Progenitor cell of endocrine pancreas (in vitro differentiated cells): ENCODE measurements around the gene CAPN3. TPM values are rescaled to one million over a fixed set of nuclear protein-coding genes. Genes with fewer than 3 reads are reported as not detected.

Source experiments
- DNase-seq: peaks from one replicate; pipeline ENCODE4 v3.0.0; 2021; ENCODE audit warnings: low spot score; ENCODE audit not compliant: unreplicated experiment
- H3K27ac Mint-ChIP-seq: 2 replicates; pipeline ENCODE4 v1.8.0; 2021; ENCODE audit warnings: mild to moderate bottlenecking, moderate library complexity, mixed read lengths
- H3K27me3 Mint-ChIP-seq: 2 replicates; pipeline ENCODE4 v1.8.0; 2021; ENCODE audit warnings: mixed read lengths
- H3K36me3 Mint-ChIP-seq: 2 replicates; pipeline ENCODE4 v1.8.0; 2022; ENCODE audit warnings: mixed read lengths; ENCODE audit not compliant: insufficient read depth
- H3K4me1 Mint-ChIP-seq: 2 replicates; pipeline ENCODE4 v1.8.0; 2021; ENCODE audit warnings: low read depth, mixed read lengths
- H3K4me3 Mint-ChIP-seq: 2 replicates; pipeline ENCODE4 v1.8.0; 2021; ENCODE audit warnings: low read depth, mild to moderate bottlenecking, moderate library complexity, mixed read lengths
- H3K9me3 Mint-ChIP-seq: 2 replicates; pipeline ENCODE4 v1.8.0; 2021; ENCODE audit warnings: low read depth, mixed read lengths
- CTCF ChIP-seq: fragments of 200-600 bp; sonication (generic); IDR thresholded peaks from one replicate; pipeline ENCODE4 v1.5.0; 2021; ENCODE audit warnings: antibody characterized with exemption, mild to moderate bottlenecking; ENCODE audit not compliant: unreplicated experiment
- total RNA-seq: library from RNA; stranded (reverse); gene quantifications from 2 replicates; pipeline ENCODE4 v1.2.1, GENCODE V29; 2021

The CAPN3 gene
- total RNA-seq, 1 donor from 2014 or later: 3.7 TPM

GRCh38 chr15:42419369-42419768 is 60.1 kb downstream of the CAPN3 start:
- Mint-ChIP-seq H3K27ac (no peak overlapping the region), H3K27me3 (no peaks in the 10 kb centered on the region), H3K4me1 (no peaks in the 10 kb centered on the region), H3K4me3 (no peak overlapping the region), H3K36me3 (peaks cover 27% of the 10 kb centered on the region), H3K9me3 (no peaks in the 10 kb centered on the region)
- no peak for DNase-seq
- no peak for TF ChIP-seq CTCF

GRCh38 chr15:42421376-42421775 is 62.1 kb downstream of the CAPN3 start:
- DNase-seq: no peak
- Mint-ChIP-seq H3K27ac (no peak overlapping the region), H3K36me3 (peaks cover 23% of the 10 kb centered on the region), H3K4me3 (no peak overlapping the region), H3K27me3 (no peaks in the 10 kb centered on the region), H3K4me1 (no peaks in the 10 kb centered on the region), H3K9me3 (no peaks in the 10 kb centered on the region)
- TF ChIP-seq CTCF: no peak

GRCh38 chr15:42427429-42428223 is 68.3 kb downstream of the CAPN3 start:
- H3K27ac Mint-ChIP-seq: no peak overlapping the region
- H3K27me3 Mint-ChIP-seq: no peaks in the 10 kb centered on the region
- TF ChIP-seq CTCF: no peak
- no peak overlapping the region for H3K4me3 Mint-ChIP-seq
- H3K36me3 Mint-ChIP-seq: peaks cover 19% of the 10 kb centered on the region
- H3K9me3 Mint-ChIP-seq: no peaks in the 10 kb centered on the region
- H3K4me1 Mint-ChIP-seq: no peaks in the 10 kb centered on the region
- DNase-seq: no peak

GRCh38 chr15:42444415-42445063 is 85.2 kb downstream of the CAPN3 start:
- no peak for TF ChIP-seq CTCF
- no peak for DNase-seq
- Mint-ChIP-seq H3K4me1 (no peaks in the 10 kb centered on the region), H3K27ac (no peak overlapping the region), H3K36me3 (peaks cover 10% of the 10 kb centered on the region), H3K4me3 (no peak overlapping the region), H3K27me3 (no peaks in the 10 kb centered on the region), H3K9me3 (no peaks in the 10 kb centered on the region)

- no peak for TF ChIP-seq CTCF
- Mint-ChIP-seq H3K4me1 (no peaks in the 10 kb centered on the region), H3K27me3 (no peaks in the 10 kb centered on the region), H3K36me3 (peaks cover 18% of the 10 kb centered on the region), H3K9me3 (no peaks in the 10 kb centered on the region), H3K27ac (no peak overlapping the region), H3K4me3 (no peak overlapping the region)
- DNase-seq: no peak
Observed at GRCh38 chr15:42445551-42445950, 86.2 kb downstream of the CAPN3 start.
